GM10266 (cell line): ENCODE data around the gene POLA1.

Experiments
- DNase-seq: peaks from one replicate; pipeline ENCODE4 v3.0.0; 2012; ENCODE audit errors: extremely low spot score
- CTCF ChIP-seq: IDR thresholded peaks from 2 replicates; pipeline ENCODE4 v1.5.1; 2012; ENCODE audit warnings: mild to moderate bottlenecking, low read depth; ENCODE audit not compliant: control insufficient read depth, insufficient read depth; ENCODE audit errors: missing control alignments

Gene POLA1

GRCh38 chrX:25022499-25023325 is 329.0 kb downstream of the POLA1 start:
- no peak for DNase-seq
- peak; percentile 48 for TF ChIP-seq CTCF

- TF ChIP-seq CTCF = no peak
These were observed 330.2 kb downstream of the POLA1 start for GRCh38 chrX:25023908-25024307.

GRCh38 chrX:25025615-25026014 is 331.9 kb downstream of the POLA1 start:
- no peak for TF ChIP-seq CTCF
- no peak for DNase-seq

More at GRCh38 chrX:25023908-25024307, 330.2 kb downstream of the POLA1 start:
- DNase-seq = no peak

GRCh38 chrX:25026576-25026975 is 332.9 kb downstream of the POLA1 start:
- TF ChIP-seq CTCF = no peak
- no peak for DNase-seq

GRCh38 chrX:25028726-25029125 is 335.0 kb downstream of the POLA1 start:
- TF ChIP-seq CTCF = no peak
- no peak for DNase-seq

- no peak for DNase-seq
- no peak for TF ChIP-seq CTCF
These were observed 335.6 kb downstream of the POLA1 start for GRCh38 chrX:25029288-25029825.

- no peak for TF ChIP-seq CTCF
- no peak for DNase-seq
These were observed 341.2 kb downstream of the POLA1 start for GRCh38 chrX:25034889-25035288.
